Measurements from ENCODE around the gene TTL.

- TF ChIP-seq, protein P1, sequence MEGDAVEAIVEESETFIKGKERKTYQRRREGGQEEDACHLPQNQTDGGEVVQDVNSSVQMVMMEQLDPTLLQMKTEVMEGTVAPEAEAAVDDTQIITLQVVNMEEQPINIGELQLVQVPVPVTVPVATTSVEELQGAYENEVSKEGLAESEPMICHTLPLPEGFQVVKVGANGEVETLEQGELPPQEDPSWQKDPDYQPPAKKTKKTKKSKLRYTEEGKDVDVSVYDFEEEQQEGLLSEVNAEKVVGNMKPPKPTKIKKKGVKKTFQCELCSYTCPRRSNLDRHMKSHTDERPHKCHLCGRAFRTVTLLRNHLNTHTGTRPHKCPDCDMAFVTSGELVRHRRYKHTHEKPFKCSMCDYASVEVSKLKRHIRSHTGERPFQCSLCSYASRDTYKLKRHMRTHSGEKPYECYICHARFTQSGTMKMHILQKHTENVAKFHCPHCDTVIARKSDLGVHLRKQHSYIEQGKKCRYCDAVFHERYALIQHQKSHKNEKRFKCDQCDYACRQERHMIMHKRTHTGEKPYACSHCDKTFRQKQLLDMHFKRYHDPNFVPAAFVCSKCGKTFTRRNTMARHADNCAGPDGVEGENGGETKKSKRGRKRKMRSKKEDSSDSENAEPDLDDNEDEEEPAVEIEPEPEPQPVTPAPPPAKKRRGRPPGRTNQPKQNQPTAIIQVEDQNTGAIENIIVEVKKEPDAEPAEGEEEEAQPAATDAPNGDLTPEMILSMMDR (IDR thresholded peaks at IDR 0.05), result no peak
- no peak for TF ChIP-seq POLR2A (IDR thresholded peaks at IDR 0.05)
- no peak for TF ChIP-seq POLR2AphosphoS5 (IDR thresholded peaks at IDR 0.05)
Measured at GRCh38 chr2:112485849-112486248, 3.9 kb downstream of the TTL start.
